ENCODE results near the gene SRSF8. TPM values are rescaled to one million over a fixed set of nuclear protein-coding genes. Genes with fewer than 3 reads are reported as not detected.
A peak's percentile ranks its signal among the peaks of the same experiment; 100 is the strongest.

Gene SRSF8
- total and polyA plus RNA-seq, 9 of the 15 experiments (the other 6 are each of a cell fraction or from before 2014, with no cell fraction given), result 18.0 to 53.4 (median 27.9) TPM

DNA sequence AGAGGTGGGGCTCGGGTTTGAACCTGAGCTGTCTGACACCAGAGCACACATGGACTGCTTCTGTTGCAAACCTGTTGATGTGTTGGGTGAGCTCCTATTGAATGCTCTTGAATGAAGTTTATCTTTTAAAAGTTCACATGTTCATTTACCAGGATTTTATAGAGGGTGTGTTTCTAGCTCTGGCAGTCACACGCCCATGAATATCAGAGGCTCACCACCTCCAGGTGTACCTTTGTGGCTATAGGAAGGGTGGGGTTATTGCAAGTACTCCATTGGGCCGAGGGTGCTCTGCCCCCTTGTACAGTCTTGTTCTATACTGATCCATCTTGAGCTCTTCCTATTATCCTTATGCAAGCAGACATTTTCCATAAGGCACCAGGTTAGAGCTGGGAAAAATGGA, 32.1 kb downstream of the SRSF8 start:
- 75% methylated on average over 3 of the region's 3 CpGs for WGBS (ENCODE audit: insufficient coverage, low coverage, missing lambda C conversion rate)
- Histone ChIP-seq H3K9me1 (ENCODE audit: control insufficient read depth, insufficient read depth, low read length) (no peaks in the 10 kb centered on the region), H3K27ac (ENCODE audit: extremely low read depth, low read depth, low read length) (no peak overlapping the region), H3K9me3 (replicated peaks; ENCODE audit: control insufficient read depth, insufficient read depth, low read depth, low read length) (no peaks in the 10 kb centered on the region), H3K9ac (ENCODE audit: insufficient read depth in 1 of 2, low read depth in 2 of 2, low read length in 2 of 2) (no peak overlapping the region), H2AFZ (ENCODE audit: low read depth, low read length) (no peak overlapping the region), H3K79me2 (ENCODE audit: control insufficient read depth, insufficient read depth, low read length) (peaks cover 6% of the 10 kb centered on the region; the same call in 1 of the 3 replicates), H3K27me3 (ENCODE audit: control insufficient read depth in 2 of 2, insufficient read depth in 2 of 2, low read length in 2 of 2) (no peaks in the 10 kb centered on the region), H3K4me1 (replicated peaks in 1 of 2; ENCODE audit: control insufficient read depth in 2 of 2, insufficient read depth in 2 of 2, low read length in 2 of 2) (peaks cover 6 to 41% of the 10 kb centered on the region in 2 experiments; a peak in 4 of 5 replicates), H3K4me3 (no peak overlapping the region), H3K4me2 (ENCODE audit: insufficient read depth, low read length) (peak overlapping the region; percentile 28), H4K20me1 (replicated peaks; ENCODE audit: control insufficient read depth, insufficient read depth, low read length) (no peaks in the 10 kb centered on the region), H3K36me3 (ENCODE audit: control insufficient read depth, insufficient read depth, low read length) (no peaks in the 10 kb centered on the region; the same call in 2 of the 3 replicates)
- ATAC-seq (no peak), FAIRE-seq (no peak), DNase-seq (ENCODE audit: extremely low read depth in 1 of 4, low spot score in 3 of 4) (no peak)
- ChIA-PET CTCF (ENCODE audit: low intra/inter-chr PET ratio) (no interaction called here), POLR2A (interaction anchor here (1.1 to 6.1 kb wide), 3 partner anchors 8 to 31 kb away, joined by 4 to 37 read pairs (median 12); partner anchors contain the start of gene ENDOD1)
- intact Hi-C loops (cut with micrococcal nuclease) (no loop called here), in situ Hi-C loops (cut with MboI) (no loop called here)
- no peak for TF ChIP-seq HNRNPUL1 (IDR thresholded peaks at IDR 0.05; ENCODE audit: low read length)
- TF ChIP-seq POLR2AphosphoS2 (IDR thresholded peaks at IDR 0.05; ENCODE audit: low read length), result no peak
- TF ChIP-seq POLR2H (tag; IDR thresholded peaks at IDR 0.05; ENCODE audit: low read depth), result no peak
- no peak for TF ChIP-seq MYBL2 (IDR thresholded peaks at IDR 0.05; ENCODE audit: low read depth)
- TF ChIP-seq MYBL2 (CRISPR knock-in tag; IDR thresholded peaks at IDR 0.05; ENCODE audit: borderline replicate concordance), result no peak
- no peak for TF ChIP-seq STAG1 (CRISPR knock-in tag; IDR thresholded peaks at IDR 0.05; ENCODE audit: borderline replicate concordance)
- no peak for TF ChIP-seq HOXB6 (CRISPR knock-in tag; IDR thresholded peaks at IDR 0.05; ENCODE audit: borderline replicate concordance)
- TF ChIP-seq, protein P1, sequence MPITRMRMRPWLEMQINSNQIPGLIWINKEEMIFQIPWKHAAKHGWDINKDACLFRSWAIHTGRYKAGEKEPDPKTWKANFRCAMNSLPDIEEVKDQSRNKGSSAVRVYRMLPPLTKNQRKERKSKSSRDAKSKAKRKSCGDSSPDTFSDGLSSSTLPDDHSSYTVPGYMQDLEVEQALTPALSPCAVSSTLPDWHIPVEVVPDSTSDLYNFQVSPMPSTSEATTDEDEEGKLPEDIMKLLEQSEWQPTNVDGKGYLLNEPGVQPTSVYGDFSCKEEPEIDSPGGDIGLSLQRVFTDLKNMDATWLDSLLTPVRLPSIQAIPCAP (CRISPR knock-in tag; IDR thresholded peaks at IDR 0.05; ENCODE audit: borderline replicate concordance), result no peak
- no peak for TF ChIP-seq ZHX1 (conservative IDR thresholded peaks at IDR 0.05; ENCODE audit: low read length)
- no peak for TF ChIP-seq RBFOX2 (IDR thresholded peaks at IDR 0.05; ENCODE audit: low read depth, low read length)
- no peak for TF ChIP-seq BDP1 (IDR thresholded peaks at IDR 0.05; ENCODE audit: insufficient read depth, insufficient read length)
- TF ChIP-seq ZNF644 (tag; IDR thresholded peaks at IDR 0.05; ENCODE audit: low read depth), result no peak
- TF ChIP-seq HNRNPL (IDR thresholded peaks at IDR 0.05; ENCODE audit: low read depth, low read length), result no peak
- no peak for TF ChIP-seq C11orf30 (IDR thresholded peaks at IDR 0.05; ENCODE audit: low read depth)
- no TSS peak for BruUV-seq (replicated peaks)
